ENCODE results near the gene CELF3.

GRCh38 chr1:151680391-151680790, 36.2 kb downstream of the CELF3 start:
- TF ChIP-seq EZH2 (IDR thresholded peaks at IDR 0.05; ENCODE audit: low read length) (no peak), CTCF (optimal IDR thresholded peaks at IDR 0.05 in 1 of 3, IDR thresholded peaks at IDR 0.05 in 1 of 3, conservative IDR thresholded peaks at IDR 0.05 in 1 of 3; ENCODE audit: extremely low read depth in 1 of 3, insufficient read depth in 2 of 3, low read length in 3 of 3) (no peak)
